Upper lobe of left lung (tissue), 6 donors: Measurements from ENCODE around the gene TUB. TPM values are rescaled to one million over a fixed set of nuclear protein-coding genes. Genes with fewer than 3 reads are reported as not detected.

Experiments
- ATAC-seq, 2 donors: fragments of 200-7000 bp; cut with Tn5 transposase; one replicate each; pipeline ENCODE4 v1.9.1; 2022; ENCODE audit warnings: mild to moderate bottlenecking in 2 of 2, moderate library complexity in 2 of 2; ENCODE audit not compliant: low FRiP score in 2 of 2
- DNase-seq, 2 donors: peaks; one replicate each; pipeline ENCODE4 v3.0.0-alpha.2; 2019 to 2020
- H3K27ac ChIP-seq, 4 donors: fragments of 200-600 bp; sonication (generic); one replicate each; pipeline ENCODE4 v1.5.1; 2016 to 2019
- H3K27me3 ChIP-seq, 4 donors: fragments of 200-600 bp; sonication (generic); one replicate each; pipeline ENCODE4 v1.5.1; 2017 to 2019
- H3K36me3 ChIP-seq, 4 donors: fragments of 200-600 bp; sonication (generic); one replicate each; pipeline ENCODE4 v1.5.1; 2016 to 2019
- H3K4me1 ChIP-seq, 4 donors: fragments of 200-600 bp; sonication (generic); one replicate each; pipeline ENCODE4 v1.5.1; 2018 to 2019
- H3K4me3 ChIP-seq, 4 donors: fragments of 200-600 bp; sonication (generic); one replicate each; pipeline ENCODE4 v1.5.1; 2017 to 2019; ENCODE audit warnings: mild to moderate bottlenecking in 2 of 4, moderate library complexity in 1 of 4
- H3K9me3 ChIP-seq, 4 donors: fragments of 200-600 bp; sonication (generic); one replicate each; pipeline ENCODE4 v1.5.1; 2018 to 2019
- CTCF ChIP-seq, 6 experiments: fragments of 450-650 bp in 4 of 6; fragments of 200-600 bp in 2 of 6; sonication (generic) in 2 of 6; IDR thresholded peaks; one replicate each; pipeline ENCODE4 v1.5.1; 2016 to 2019; ENCODE audit warnings: antibody characterized with exemption in 6 of 6
- EP300 ChIP-seq, 4 donors: sonication (generic); formaldehyde crosslinking; IDR thresholded peaks; one replicate each; pipeline ENCODE4 v1.5.1; 2017; ENCODE audit warnings: antibody characterized with exemption in 4 of 4, control low read depth in 2 of 4
- POLR2A ChIP-seq, 4 donors: fragments of 450-650 bp; IDR thresholded peaks; one replicate each; pipeline ENCODE4 v1.5.1; 2016 to 2017; ENCODE audit warnings: antibody characterized with exemption in 4 of 4, mild to moderate bottlenecking in 2 of 4
- POLR2AphosphoS5 ChIP-seq, 2 donors: sonication (generic); formaldehyde crosslinking; IDR thresholded peaks; one replicate each; pipeline ENCODE4 v1.5.1; 2017; ENCODE audit warnings: antibody characterized with exemption in 2 of 2
- WGBS, 2 donors: methylation state at CpG; one replicate each; pipeline ENCODE4 v1.1.5; 2017 to 2018; 5-methylcytosine and 5-hydroxymethylcytosine counted together
- total RNA-seq, 6 donors: library from RNA; depleted of rRNA in 4 of 6; stranded (reverse); fragments of >200 nt in 4 of 6; gene quantifications; one replicate each; pipeline versions ENCODE4 v1.1.0 to v1.2.1, GENCODE V29; 2016 to 2021
- donor health status: DM: no; HTN: no; CAD: no; lungs with moderate emphysema.
- donor health status: DM: no; HTN: yes; CAD: no; lungs with severe emphysema.

The TUB gene
- total RNA-seq, 6 donors from 2014 or later, result 2.6 to 9.1 (median 4.4) TPM

GRCh38 chr11:8083871-8084281 is 2.9 kb downstream of the TUB start:
- no peak overlapping the region for H3K4me3 ChIP-seq
- peaks cover 5 to 19% (median 7%) of the 10 kb centered on the region in 4 donors for H3K4me1 ChIP-seq
- DNase-seq (no peak), ATAC-seq (no peak)
- TF ChIP-seq CTCF (IDR thresholded peaks at IDR 0.05), result no peak
- TF ChIP-seq POLR2AphosphoS5 (IDR thresholded peaks at IDR 0.05), result no peak
- TF ChIP-seq POLR2A (IDR thresholded peaks at IDR 0.05), result no peak
- TF ChIP-seq EP300 (IDR thresholded peaks at IDR 0.05), result no peak
- H3K27me3 ChIP-seq, result peaks cover 0 to 7% (median 1%) of the 10 kb centered on the region in 4 donors
- whole genome bisulfite sequencing, 2 donors, result 29 to 61% methylated on average over 1 of the region's 1 CpG
- H3K9me3 ChIP-seq, result no peaks in the 10 kb centered on the region
- H3K36me3 ChIP-seq, result no peaks in the 10 kb centered on the region
- no peak overlapping the region for H3K27ac ChIP-seq

- no peak for ATAC-seq
- H3K4me3 ChIP-seq, result no peak overlapping the region
- H3K27ac ChIP-seq, result no peak overlapping the region
- H3K27me3 ChIP-seq, result peaks cover 0 to 7% (median 1%) of the 10 kb centered on the region in 4 donors
- H3K4me1 ChIP-seq, result peaks cover 5 to 19% (median 7%) of the 10 kb centered on the region in 4 donors
- no peaks in the 10 kb centered on the region for H3K9me3 ChIP-seq
- no peak for DNase-seq
- WGBS, 2 donors, result 91 to 93% methylated on average over 6 of the region's 6 CpGs
- H3K36me3 ChIP-seq, result no peaks in the 10 kb centered on the region
- TF ChIP-seq CTCF (IDR thresholded peaks at IDR 0.05) (no peak), EP300 (IDR thresholded peaks at IDR 0.05) (no peak), POLR2A (IDR thresholded peaks at IDR 0.05) (no peak), POLR2AphosphoS5 (IDR thresholded peaks at IDR 0.05) (no peak)
These were observed 3.3 kb downstream of the TUB start for GRCh38 chr11:8084352-8084751.

- WGBS, 2 donors, result 68 to 74% methylated on average over 7 to 11 of the region's 11 CpGs
- H3K36me3 ChIP-seq, result no peaks in the 10 kb centered on the region
- no peak overlapping the region for H3K27ac ChIP-seq
- H3K4me1 ChIP-seq, result peaks cover 5 to 19% (median 7%) of the 10 kb centered on the region in 4 donors
- no peak for ATAC-seq
- peaks cover 0 to 7% (median 1%) of the 10 kb centered on the region in 4 donors for H3K27me3 ChIP-seq
- TF ChIP-seq POLR2AphosphoS5 (IDR thresholded peaks at IDR 0.05), result no peak
- TF ChIP-seq POLR2A (IDR thresholded peaks at IDR 0.05), result no peak
- no peak for TF ChIP-seq EP300 (IDR thresholded peaks at IDR 0.05)
- TF ChIP-seq CTCF (IDR thresholded peaks at IDR 0.05), result no peak
- no peaks in the 10 kb centered on the region for H3K9me3 ChIP-seq
- H3K4me3 ChIP-seq, result no peak overlapping the region
- DNase-seq, result no peak
These were observed 4.1 kb downstream of the TUB start for GRCh38 chr11:8085011-8085645.

- no peak overlapping the region for H3K4me3 ChIP-seq
- H3K27me3 ChIP-seq, result peaks cover 0 to 7% (median 1%) of the 10 kb centered on the region in 4 donors
- ATAC-seq (no peak), DNase-seq (no peak)
- TF ChIP-seq POLR2AphosphoS5 (IDR thresholded peaks at IDR 0.05), result no peak
- TF ChIP-seq POLR2A (IDR thresholded peaks at IDR 0.05), result no peak
- no peak for TF ChIP-seq CTCF (IDR thresholded peaks at IDR 0.05)
- TF ChIP-seq EP300 (IDR thresholded peaks at IDR 0.05), result no peak
- no peaks in the 10 kb centered on the region for H3K36me3 ChIP-seq
- H3K4me1 ChIP-seq, result peaks cover 5 to 13% (median 7%) of the 10 kb centered on the region in 4 donors
- H3K9me3 ChIP-seq, result no peaks in the 10 kb centered on the region
- no peak overlapping the region for H3K27ac ChIP-seq
- WGBS, 2 donors, result 51 to 66% methylated on average over 6 to 8 of the region's 8 CpGs
These were observed 5.0 kb downstream of the TUB start for GRCh38 chr11:8086001-8086479.

GRCh38 chr11:8086571-8086970 is 5.6 kb downstream of the TUB start:
- no peaks in the 10 kb centered on the region for H3K36me3 ChIP-seq
- H3K4me1 ChIP-seq, result peaks cover 3 to 8% (median 5%) of the 10 kb centered on the region in 4 donors
- no peaks in the 10 kb centered on the region for H3K9me3 ChIP-seq
- DNase-seq (no peak), ATAC-seq (no peak)
- H3K4me3 ChIP-seq, result no peak overlapping the region
- peaks cover 0 to 7% (median 1%) of the 10 kb centered on the region in 4 donors for H3K27me3 ChIP-seq
- 82 to 90% methylated on average over 7 of the region's 7 CpGs for WGBS, 2 donors
- H3K27ac ChIP-seq, result no peak overlapping the region
- no peak for TF ChIP-seq POLR2AphosphoS5 (IDR thresholded peaks at IDR 0.05)
- no peak for TF ChIP-seq CTCF (IDR thresholded peaks at IDR 0.05)
- TF ChIP-seq POLR2A (IDR thresholded peaks at IDR 0.05), result no peak
- TF ChIP-seq EP300 (IDR thresholded peaks at IDR 0.05), result no peak
